GM10266 (cell line): ENCODE measurements around the gene RRP1B.
A peak's percentile ranks its signal among the peaks of the same experiment; 100 is the strongest.

Experiments
- DNase-seq: peaks from one replicate; pipeline ENCODE4 v3.0.0; 2012; ENCODE audit errors: extremely low spot score
- CTCF ChIP-seq: IDR thresholded peaks from 2 replicates; pipeline ENCODE4 v1.5.1; 2012; ENCODE audit warnings: mild to moderate bottlenecking, low read depth; ENCODE audit not compliant: control insufficient read depth, insufficient read depth; ENCODE audit errors: missing control alignments

Gene RRP1B

GRCh38 chr21:43717967-43718871 is 58.9 kb downstream of the RRP1B start:
- no peak for DNase-seq
- no peak for TF ChIP-seq CTCF

GRCh38 chr21:43718872-43719747 is 59.8 kb downstream of the RRP1B start, which contains the start of gene PDXK:
PDXK (plus strand) TSS chr21:43719129; CDS start chr21:43719295, 166 bp downstream.
- TF ChIP-seq CTCF: peak; percentile 41
- peak; percentile 95 for DNase-seq

- no peak for TF ChIP-seq CTCF
- no peak for DNase-seq
Measured at GRCh38 chr21:43719748-43720538, 60.6 kb downstream of the RRP1B start.

GRCh38 chr21:43720539-43721166 is 61.3 kb downstream of the RRP1B start:
- TF ChIP-seq CTCF: no peak
- DNase-seq: no peak

- TF ChIP-seq CTCF: no peak
- DNase-seq: no peak
Measured at GRCh38 chr21:43721206-43721605, 61.8 kb downstream of the RRP1B start.

GRCh38 chr21:43721939-43722338 is 62.6 kb downstream of the RRP1B start:
- DNase-seq: no peak
- TF ChIP-seq CTCF: no peak
